Fibroblast of the aortic adventitia (primary cell): Measurements from ENCODE around the gene CA5A. TPM values are rescaled to one million over a fixed set of nuclear protein-coding genes. Genes with fewer than 3 reads are reported as not detected.

ENCODE experiments used
- DNase-seq: peaks from one replicate; pipeline ENCODE4 v3.0.0-alpha.2; 2010; ENCODE audit warnings: low read depth
- H3K4me3 ChIP-seq: 2 replicates; pipeline ENCODE4 v1.5.1; 2011; ENCODE audit warnings: low read depth, mild to moderate bottlenecking, control low read depth, low read length, moderate library complexity
- CTCF ChIP-seq: IDR thresholded peaks from 2 replicates; pipeline ENCODE4 v1.5.1; 2011; ENCODE audit warnings: mild to moderate bottlenecking, low read length, control low read depth, inconsistent platforms; ENCODE audit not compliant: insufficient read depth
- small RNA-seq: library from RNA; depleted of rRNA; stranded (forward); fragments of <200 nt; gene quantifications from one replicate; pipeline ENCODE3, GENCODE V24; 2012
- total RNA-seq: library from RNA; depleted of rRNA; stranded (reverse); fragments of >200 nt; gene quantifications from 2 replicates; pipeline ENCODE4 v1.2.3, GENCODE V29; 2012; ENCODE audit warnings: low replicate concordance

The CA5A gene
- total RNA-seq, 1 donor: not detected

GRCh38 chr16:87838643-87839541 lies 97.4 kb downstream of the CA5A start:
- H3K4me3 ChIP-seq: no peak overlapping the region
- no peak for DNase-seq
- TF ChIP-seq CTCF: no peak

Small RNA genes within 50 kb of the gene (small RNA-seq; reads per million reads assigned to genes)
- gene AC127455.1: not detected

Other genes with a start within 250 kb of the CA5A start
- gene KLHDC4, start 170.5 kb downstream of the CA5A start, total RNA-seq: 21.6 and 29.2 TPM in 2 replicates
- 3.7 and 42.8 TPM in 2 replicates for gene SLC7A5, start 67.0 kb downstream of the CA5A start, total RNA-seq
- 15.5 and 30.4 TPM in 2 replicates for gene BANP, start 14.9 kb upstream of the CA5A start, total RNA-seq